ENCODE data around the gene CYB5B.

CYB5B gene

GRCh38 chr16:69424053-69424934, at the start of gene CYB5B:
Gene CYB5B (plus strand): TSS chr16:69424619. CDS start chr16:69424684, 65 bp downstream.
- peak; percentile 98 for DNase-seq (ENCODE audit: low read depth)
- peak within 1 kb of the TSS; percentile 69 for H3K4me3 ChIP-seq (ENCODE audit: low read depth, low read length)
- TF ChIP-seq CTCF (IDR thresholded peaks at IDR 0.05; ENCODE audit: low read depth, low read length, missing control alignments), result no peak

GRCh38 chr16:69376393-69377059, 47.9 kb upstream of the CYB5B start:
- no peak for TF ChIP-seq CTCF (IDR thresholded peaks at IDR 0.05; ENCODE audit: low read depth, low read length, missing control alignments)
- no peak for DNase-seq (ENCODE audit: low read depth)
- H3K4me3 ChIP-seq (ENCODE audit: low read depth, low read length), result no peak overlapping the region

- no peak for TF ChIP-seq CTCF (IDR thresholded peaks at IDR 0.05; ENCODE audit: low read depth, low read length, missing control alignments)
- no peak for DNase-seq (ENCODE audit: low read depth)
- H3K4me3 ChIP-seq (ENCODE audit: low read depth, low read length), result no peak overlapping the region
These were observed 46.4 kb upstream of the CYB5B start for GRCh38 chr16:69378036-69378435.

GRCh38 chr16:69378760-69379159, 45.7 kb upstream of the CYB5B start:
- H3K4me3 ChIP-seq (ENCODE audit: low read depth, low read length), result no peak overlapping the region
- TF ChIP-seq CTCF (IDR thresholded peaks at IDR 0.05; ENCODE audit: low read depth, low read length, missing control alignments), result no peak
- no peak for DNase-seq (ENCODE audit: low read depth)

- no peak overlapping the region for H3K4me3 ChIP-seq (ENCODE audit: low read depth, low read length)
- DNase-seq (ENCODE audit: low read depth), result no peak
- no peak for TF ChIP-seq CTCF (IDR thresholded peaks at IDR 0.05; ENCODE audit: low read depth, low read length, missing control alignments)
These were observed 43.2 kb upstream of the CYB5B start for GRCh38 chr16:69381231-69381630.

- TF ChIP-seq CTCF (IDR thresholded peaks at IDR 0.05; ENCODE audit: low read depth, low read length, missing control alignments), result no peak
- no peak for DNase-seq (ENCODE audit: low read depth)
- H3K4me3 ChIP-seq (ENCODE audit: low read depth, low read length), result no peak overlapping the region
These were observed 42.0 kb upstream of the CYB5B start for GRCh38 chr16:69382421-69382820.
